AG09319 (cell line): ENCODE results near the gene BTBD18.

Experiments
- DNase-seq: peaks from one replicate; pipeline ENCODE4 v3.0.0-alpha.2; 2010; ENCODE audit warnings: low read depth; ENCODE audit errors: extremely low read depth
- CTCF ChIP-seq: IDR thresholded peaks from 2 replicates; pipeline ENCODE4 v1.5.1; 2011; ENCODE audit warnings: low read depth, mild to moderate bottlenecking, inconsistent platforms, low read length, moderate library complexity

Gene BTBD18

GRCh38 chr11:57764021-57764420, 12.4 kb upstream of the BTBD18 start:
- TF ChIP-seq CTCF = no peak
- DNase-seq = no peak

GRCh38 chr11:57763568-57763967, 11.9 kb upstream of the BTBD18 start:
- no peak for DNase-seq

GRCh38 chr11:57762235-57762861, 10.7 kb upstream of the BTBD18 start:
- no peak for DNase-seq
- TF ChIP-seq CTCF = no peak

More at GRCh38 chr11:57763568-57763967, 11.9 kb upstream of the BTBD18 start:
- TF ChIP-seq CTCF = peak; percentile 36

- TF ChIP-seq CTCF = no peak
- peak; percentile 96 for DNase-seq
Measured at GRCh38 chr11:57761301-57762234, 9.9 kb upstream of the BTBD18 start, which contains the start of gene CTNND1. TSS of gene CTNND1 (plus strand) at chr11:57761802. CDS start at chr11:57791479, 29,677 bp downstream.

- TF ChIP-seq CTCF = no peak
Measured at GRCh38 chr11:57758174-57758573, 6.6 kb upstream of the BTBD18 start.

GRCh38 chr11:57752954-57753353, 1.3 kb upstream of the BTBD18 start:
- TF ChIP-seq CTCF = no peak
- no peak for DNase-seq

More at GRCh38 chr11:57758174-57758573, 6.6 kb upstream of the BTBD18 start:
- no peak for DNase-seq

GRCh38 chr11:57751176-57751575, 443 bp downstream of the BTBD18 start:
- DNase-seq = no peak
- TF ChIP-seq CTCF = no peak
